ENCODE results near the gene RNF19B.
"Not testable (repeated sequence)": the region's sequence is repeated elsewhere in the genome, so short reads cannot be mapped to it uniquely, and the experiment has no call there.

RNF19B gene

DNA sequence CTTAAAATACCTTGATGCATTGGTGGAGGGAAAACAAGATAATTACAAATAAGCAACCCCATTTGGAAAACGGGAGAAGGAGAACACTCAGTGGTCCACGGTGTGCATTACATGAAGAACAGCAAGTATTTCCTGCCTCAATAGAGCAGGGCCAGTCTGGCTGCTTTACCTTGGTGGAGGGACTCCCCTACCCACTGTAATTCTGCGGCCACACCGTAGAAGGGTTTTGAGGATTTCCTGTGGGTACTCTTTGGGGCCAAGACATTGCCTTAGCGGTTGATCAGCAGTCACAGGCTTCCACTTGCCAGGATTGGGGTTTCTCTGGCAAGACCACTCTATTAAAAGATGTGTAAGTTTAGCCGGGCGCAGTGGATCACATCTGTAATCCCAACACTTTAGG lies 47.1 kb downstream of the RNF19B start:
- TF ChIP-seq, protein P1, sequence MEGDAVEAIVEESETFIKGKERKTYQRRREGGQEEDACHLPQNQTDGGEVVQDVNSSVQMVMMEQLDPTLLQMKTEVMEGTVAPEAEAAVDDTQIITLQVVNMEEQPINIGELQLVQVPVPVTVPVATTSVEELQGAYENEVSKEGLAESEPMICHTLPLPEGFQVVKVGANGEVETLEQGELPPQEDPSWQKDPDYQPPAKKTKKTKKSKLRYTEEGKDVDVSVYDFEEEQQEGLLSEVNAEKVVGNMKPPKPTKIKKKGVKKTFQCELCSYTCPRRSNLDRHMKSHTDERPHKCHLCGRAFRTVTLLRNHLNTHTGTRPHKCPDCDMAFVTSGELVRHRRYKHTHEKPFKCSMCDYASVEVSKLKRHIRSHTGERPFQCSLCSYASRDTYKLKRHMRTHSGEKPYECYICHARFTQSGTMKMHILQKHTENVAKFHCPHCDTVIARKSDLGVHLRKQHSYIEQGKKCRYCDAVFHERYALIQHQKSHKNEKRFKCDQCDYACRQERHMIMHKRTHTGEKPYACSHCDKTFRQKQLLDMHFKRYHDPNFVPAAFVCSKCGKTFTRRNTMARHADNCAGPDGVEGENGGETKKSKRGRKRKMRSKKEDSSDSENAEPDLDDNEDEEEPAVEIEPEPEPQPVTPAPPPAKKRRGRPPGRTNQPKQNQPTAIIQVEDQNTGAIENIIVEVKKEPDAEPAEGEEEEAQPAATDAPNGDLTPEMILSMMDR (IDR thresholded peaks at IDR 0.05; ENCODE audit: low read depth, low read length): no peak
- no peak overlapping the region for H3K4me3 ChIP-seq (replicated peaks in 1 of 2; ENCODE audit: low read depth in 2 of 2, low read length in 2 of 2)

DNA sequence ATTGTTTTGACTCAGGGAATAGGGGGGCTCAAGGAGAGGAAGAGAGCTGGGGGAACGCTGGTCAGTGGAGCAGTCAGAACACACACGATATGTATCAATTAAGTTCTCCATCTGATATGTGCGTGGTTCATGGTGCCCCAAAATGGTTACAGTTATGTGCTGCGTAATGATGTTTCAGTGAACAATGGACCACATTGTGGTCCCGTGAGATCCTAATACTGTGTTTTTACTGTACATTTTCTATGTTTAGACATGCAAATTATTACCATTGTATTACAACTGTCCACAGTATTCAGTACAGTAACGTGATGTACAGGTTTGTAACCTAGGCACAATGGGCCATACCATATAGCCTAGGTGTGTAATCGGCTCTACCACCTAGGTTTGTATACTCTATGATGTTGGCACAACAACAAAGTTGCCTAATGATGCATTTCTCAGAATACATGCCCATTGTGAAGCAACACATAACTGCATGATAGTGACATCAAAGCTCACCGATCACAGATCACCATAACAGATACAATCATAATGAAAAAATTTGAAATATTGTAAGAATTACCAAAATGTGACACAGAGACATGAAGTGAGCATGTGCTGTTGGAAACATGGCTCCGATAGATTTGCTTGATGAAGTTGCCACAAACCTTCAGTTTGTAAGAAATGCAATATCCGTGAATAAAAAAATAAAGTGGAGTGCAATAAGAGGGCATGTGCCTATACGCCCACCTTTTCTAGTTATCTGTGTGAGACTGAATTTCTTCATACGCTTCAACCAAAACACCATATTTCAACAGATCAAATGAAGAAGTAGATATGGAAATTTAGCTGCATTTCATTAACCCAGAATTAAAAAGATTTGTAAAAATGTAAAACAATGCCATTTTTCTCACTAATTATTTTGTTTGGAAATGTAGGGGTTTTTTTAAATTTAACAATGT lies 48.6 kb downstream of the RNF19B start:
- no peak overlapping the region for H3K4me3 ChIP-seq (replicated peaks in 1 of 2; ENCODE audit: low read depth in 2 of 2, low read length in 2 of 2)
- DNase-seq (ENCODE audit: low read depth in 2 of 2): peak in 1 of 2 donors; percentile 44
- TF ChIP-seq, protein P1 (IDR thresholded peaks at IDR 0.05; ENCODE audit: low read depth, low read length): no peak

More for the DNA sequence above, 47.1 kb downstream of the RNF19B start:
- DNase-seq (ENCODE audit: low read depth in 2 of 2): no peak

DNA sequence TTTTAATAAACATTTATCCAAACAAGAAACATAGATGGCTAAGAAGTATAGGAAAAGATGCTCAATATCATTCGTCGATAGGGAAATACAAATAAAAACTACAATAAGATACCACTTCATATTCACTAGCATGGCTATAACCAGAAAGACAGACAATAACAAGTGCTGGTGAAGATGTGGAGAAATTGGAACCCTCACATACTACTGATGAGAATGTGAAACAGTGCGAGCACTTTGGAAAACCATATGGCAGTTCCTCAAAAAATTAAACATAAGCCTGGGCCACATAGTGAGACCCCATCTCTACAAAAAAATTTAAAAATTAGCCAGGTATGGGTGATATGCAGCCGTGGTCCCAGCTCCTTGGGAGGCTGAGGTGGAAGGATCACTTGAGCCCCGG lies 54.3 kb downstream of the RNF19B start:
- TF ChIP-seq, protein P1 (IDR thresholded peaks at IDR 0.05; ENCODE audit: low read depth, low read length): no peak
- DNase-seq (ENCODE audit: low read depth in 2 of 2): no peak
- H3K4me3 ChIP-seq (replicated peaks in 1 of 2; ENCODE audit: low read depth in 2 of 2, low read length in 2 of 2): no peak overlapping the region

DNA sequence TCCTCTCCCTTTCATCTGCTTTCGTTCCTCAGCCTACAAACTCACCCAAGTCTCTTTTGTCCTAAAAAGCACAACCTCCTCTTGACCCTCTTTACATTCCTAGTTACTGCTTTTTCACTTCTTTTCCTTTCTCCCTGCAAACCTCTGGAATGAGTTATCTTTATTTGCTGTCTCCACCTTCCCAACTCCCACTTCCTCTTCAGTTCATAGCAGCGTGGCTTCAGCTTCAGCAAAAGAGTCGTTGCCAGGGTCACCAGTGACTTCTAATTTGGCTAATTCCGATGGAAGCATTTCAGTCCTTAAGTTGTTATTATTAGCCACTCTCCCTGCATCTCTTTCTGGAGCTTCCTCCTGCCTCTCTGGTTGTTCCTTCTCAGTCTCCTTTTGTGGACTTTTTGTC lies 57.2 kb downstream of the RNF19B start:
- no peak overlapping the region for H3K4me3 ChIP-seq (replicated peaks in 1 of 2; ENCODE audit: low read depth in 2 of 2, low read length in 2 of 2)
- peak; percentile 32 to 68 for DNase-seq (ENCODE audit: low read depth in 2 of 2)
- TF ChIP-seq, protein P1 (IDR thresholded peaks at IDR 0.05; ENCODE audit: low read depth, low read length): no peak

DNA sequence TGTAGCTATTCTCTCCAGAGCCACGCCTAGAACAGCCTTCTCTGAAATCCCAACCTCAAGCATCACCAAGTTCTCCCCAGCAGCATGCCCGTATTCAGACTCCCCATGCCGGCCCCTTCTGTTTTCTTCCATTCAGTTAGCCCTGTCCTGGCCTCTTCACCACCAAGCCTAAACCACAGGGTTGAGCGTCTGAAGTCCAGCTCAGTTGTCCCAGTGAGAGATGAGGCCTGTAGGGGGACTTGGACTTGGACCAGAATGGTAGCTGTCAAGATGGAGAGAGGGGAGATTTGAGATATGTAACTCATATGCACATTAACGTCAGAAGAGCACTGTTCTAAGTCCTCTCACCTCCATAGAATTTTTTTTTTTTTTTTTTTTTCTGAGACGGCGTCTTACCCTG lies 58.0 kb downstream of the RNF19B start:
- H3K4me3 ChIP-seq (replicated peaks in 1 of 2; ENCODE audit: low read depth in 2 of 2, low read length in 2 of 2): no peak overlapping the region
- TF ChIP-seq, protein P1 (IDR thresholded peaks at IDR 0.05; ENCODE audit: low read depth, low read length): no peak
- DNase-seq (ENCODE audit: low read depth in 2 of 2): no peak

DNA sequence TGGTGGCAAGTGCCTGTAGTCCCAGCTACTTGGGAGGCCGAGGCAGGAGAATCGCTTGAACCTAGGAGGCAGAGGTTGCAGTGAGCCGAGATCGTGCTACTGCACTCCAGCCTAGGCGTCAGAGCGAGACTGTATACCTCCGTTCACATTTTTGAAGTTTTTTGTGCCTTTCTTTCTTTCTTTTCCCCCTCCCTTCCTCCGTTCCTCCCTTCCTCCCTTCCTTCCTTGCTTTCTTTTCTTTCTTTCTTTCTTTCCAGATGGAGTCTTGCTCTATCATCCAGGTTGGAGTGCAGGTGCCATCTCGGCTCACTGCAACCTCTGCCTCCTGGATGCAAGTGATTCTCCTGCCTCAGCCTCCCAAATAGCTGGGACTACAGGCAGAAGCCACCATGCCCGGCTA lies 59.0 kb downstream of the RNF19B start:
- DNase-seq (ENCODE audit: low read depth in 2 of 2); H3K4me3 ChIP-seq (replicated peaks in 1 of 2; ENCODE audit: low read depth in 2 of 2, low read length in 2 of 2): not testable (repeated sequence)

DNA sequence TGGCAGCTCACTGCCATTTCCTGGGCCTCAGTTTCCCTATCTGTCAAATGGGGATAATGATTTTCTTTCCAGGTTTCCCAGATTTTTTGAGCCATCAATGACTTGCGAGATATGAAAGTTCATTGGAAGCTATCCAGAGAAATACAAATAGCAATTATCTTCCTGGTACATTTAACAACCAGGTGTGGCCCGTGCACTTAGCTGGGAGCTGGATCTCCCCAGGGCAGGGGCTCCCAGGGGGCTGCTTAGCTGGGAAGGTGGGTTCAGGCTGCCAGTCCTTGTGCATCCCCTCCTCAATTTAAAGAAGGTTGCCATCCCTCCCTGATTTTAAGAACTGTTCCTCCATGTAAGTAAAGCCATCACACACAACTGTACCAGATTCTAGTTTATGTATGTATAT lies 59.8 kb downstream of the RNF19B start:
- TF ChIP-seq, protein P1 (IDR thresholded peaks at IDR 0.05; ENCODE audit: low read depth, low read length): no peak
- DNase-seq (ENCODE audit: low read depth in 2 of 2): no peak
- H3K4me3 ChIP-seq (replicated peaks in 1 of 2; ENCODE audit: low read depth in 2 of 2, low read length in 2 of 2): no peak overlapping the region

All from cardiac fibroblast (primary cell).